HG03457 (cell line): ENCODE measurements around the gene FAM171A1.
"Not testable (repeated sequence)": the region's sequence is repeated elsewhere in the genome, so short reads cannot be mapped to it uniquely, and the experiment has no call there.

Experiments
- ATAC-seq: cut with Tn5 transposase; IDR thresholded peaks from one replicate; pipeline ENCODE4 v1.9.1; 2021; ENCODE audit warnings: moderate number of reproducible peaks; ENCODE audit not compliant: unreplicated experiment

Gene FAM171A1

DNA sequence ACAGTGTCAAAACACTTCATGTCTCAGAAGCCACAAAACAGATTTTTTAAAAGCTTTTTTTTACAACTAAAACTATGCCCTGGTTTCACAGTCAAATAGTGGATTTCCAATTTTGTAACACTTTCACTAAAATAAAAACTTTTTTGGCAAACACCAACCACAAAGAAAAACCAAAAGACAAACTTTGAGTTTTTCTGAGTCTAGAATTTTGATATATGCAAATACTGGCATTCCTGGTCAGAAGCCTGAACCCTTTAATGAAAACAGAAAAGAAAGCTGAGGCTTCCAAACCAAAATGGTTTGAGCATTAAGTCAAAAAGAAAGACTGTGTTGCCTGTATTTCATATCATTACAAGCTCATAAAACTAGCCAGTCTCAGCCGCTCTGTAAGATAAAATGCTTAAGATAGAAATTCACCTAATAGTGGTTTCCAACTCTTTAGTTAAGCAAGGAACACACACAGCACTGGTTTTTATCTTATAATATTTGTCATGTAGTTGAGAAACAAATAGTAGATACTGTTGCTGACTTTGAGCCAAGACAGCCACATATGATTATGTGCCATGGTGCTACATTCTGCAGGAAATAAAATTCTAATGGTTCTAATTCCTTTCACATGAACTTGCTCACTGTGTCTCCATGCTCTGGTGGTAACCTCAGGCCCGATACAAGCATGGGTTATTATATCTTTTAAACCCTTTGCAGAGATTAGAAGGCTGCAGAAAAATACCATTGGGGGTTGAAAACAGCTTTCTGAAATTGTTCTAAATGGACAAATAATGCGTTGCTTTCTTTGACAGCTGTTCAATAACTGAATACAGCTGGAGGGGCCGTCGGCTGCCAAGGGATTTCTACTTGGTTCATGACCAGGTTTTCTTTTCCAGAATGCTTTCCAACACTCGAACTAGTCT lies 49.4 kb downstream of the FAM171A1 start:
- ATAC-seq = no peak

GRCh38 chr10:15320522-15321203 lies 50.4 kb downstream of the FAM171A1 start:
- ATAC-seq = no peak

DNA sequence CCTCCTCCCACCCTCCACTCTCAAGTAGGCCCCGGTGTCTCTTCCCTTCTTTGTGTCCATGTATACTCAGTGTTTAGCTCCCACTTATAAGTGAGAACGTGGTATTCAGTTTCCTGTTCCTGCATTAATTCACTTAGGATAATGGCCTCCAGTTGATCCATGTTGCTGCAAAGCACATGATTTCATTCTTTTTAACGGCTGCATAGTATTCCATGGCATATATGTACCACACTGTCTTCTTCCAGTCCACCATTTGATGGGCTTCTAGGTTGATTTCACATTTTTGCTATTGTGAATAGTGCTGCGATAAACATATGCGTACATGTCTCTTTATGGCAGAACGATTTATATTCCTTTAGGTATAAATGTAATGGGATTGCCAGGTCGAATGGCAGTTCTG lies 51.0 kb downstream of the FAM171A1 start:
- ATAC-seq = no peak

- ATAC-seq = no peak
Observed at GRCh38 chr10:15316871-15317464, 54.1 kb downstream of the FAM171A1 start.

- ATAC-seq = no peak
Observed at GRCh38 chr10:15316145-15316544, 54.9 kb downstream of the FAM171A1 start.

DNA sequence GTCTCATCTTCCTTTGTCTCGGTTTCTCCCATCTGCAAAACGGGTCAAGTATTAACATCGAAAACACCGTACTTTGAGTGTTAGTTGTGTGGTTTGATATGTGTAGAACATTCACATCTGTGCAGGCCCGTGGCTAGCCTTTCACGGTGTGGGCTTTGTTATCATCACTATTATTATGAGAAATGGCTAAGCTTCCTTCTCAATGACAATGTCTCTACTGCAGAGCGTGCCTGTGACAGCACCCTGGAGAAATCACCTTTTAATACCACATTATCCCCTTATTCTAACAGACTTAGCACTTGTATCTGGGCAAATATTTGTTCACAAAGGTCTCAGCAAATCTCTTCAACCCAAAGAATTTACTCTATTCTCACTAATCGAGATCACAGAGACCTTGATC lies 55.8 kb downstream of the FAM171A1 start:
- no peak for ATAC-seq

DNA sequence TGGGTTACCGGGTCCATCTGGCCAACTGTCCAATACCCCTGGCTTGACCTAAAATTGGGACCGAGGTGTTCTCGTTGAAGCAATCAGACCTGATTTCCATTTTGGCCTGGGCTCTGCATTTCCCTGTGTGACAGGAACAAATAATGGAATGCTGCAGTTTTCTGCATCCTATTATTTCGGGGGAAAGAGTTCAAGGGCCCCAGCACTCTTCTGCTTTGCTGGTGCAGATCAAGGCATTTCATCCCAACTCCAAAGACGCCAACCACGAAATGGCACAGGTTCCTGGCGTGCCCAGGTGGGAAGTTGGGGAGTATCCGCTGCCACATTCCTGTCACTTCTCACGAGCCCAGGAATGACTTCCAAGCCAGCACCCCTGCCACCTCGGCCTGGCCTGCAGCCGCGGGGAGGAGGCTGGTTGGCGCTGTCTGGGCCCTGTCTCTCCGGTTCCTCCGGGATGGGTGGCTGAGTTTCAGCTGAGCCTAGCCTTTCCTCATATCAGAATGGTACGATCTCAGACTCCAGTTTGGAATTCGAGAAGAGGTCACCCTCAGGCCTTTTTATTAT lies 56.5 kb downstream of the FAM171A1 start:
- no peak for ATAC-seq

DNA sequence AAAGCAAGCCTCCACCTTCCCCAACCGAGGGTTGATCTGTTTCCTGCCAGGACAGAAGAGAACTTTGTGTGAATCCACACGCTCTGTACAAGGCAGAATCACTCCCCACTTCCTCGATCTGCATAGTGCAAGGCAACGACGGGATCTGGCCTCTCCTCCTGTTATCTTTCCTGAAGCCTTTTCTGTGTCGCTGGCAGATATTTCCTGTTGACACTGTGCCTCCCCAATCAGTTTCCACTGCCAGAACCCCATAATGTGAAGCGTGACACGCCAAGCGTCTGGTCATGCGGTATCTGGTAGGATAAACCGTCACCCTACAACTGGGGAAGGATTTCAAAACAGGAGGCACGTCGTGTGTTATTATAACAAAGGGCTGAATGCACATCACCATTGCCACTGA lies 57.2 kb downstream of the FAM171A1 start:
- ATAC-seq = no peak

GRCh38 chr10:15313047-15313446 lies 58.0 kb downstream of the FAM171A1 start:
- ATAC-seq = no peak

DNA sequence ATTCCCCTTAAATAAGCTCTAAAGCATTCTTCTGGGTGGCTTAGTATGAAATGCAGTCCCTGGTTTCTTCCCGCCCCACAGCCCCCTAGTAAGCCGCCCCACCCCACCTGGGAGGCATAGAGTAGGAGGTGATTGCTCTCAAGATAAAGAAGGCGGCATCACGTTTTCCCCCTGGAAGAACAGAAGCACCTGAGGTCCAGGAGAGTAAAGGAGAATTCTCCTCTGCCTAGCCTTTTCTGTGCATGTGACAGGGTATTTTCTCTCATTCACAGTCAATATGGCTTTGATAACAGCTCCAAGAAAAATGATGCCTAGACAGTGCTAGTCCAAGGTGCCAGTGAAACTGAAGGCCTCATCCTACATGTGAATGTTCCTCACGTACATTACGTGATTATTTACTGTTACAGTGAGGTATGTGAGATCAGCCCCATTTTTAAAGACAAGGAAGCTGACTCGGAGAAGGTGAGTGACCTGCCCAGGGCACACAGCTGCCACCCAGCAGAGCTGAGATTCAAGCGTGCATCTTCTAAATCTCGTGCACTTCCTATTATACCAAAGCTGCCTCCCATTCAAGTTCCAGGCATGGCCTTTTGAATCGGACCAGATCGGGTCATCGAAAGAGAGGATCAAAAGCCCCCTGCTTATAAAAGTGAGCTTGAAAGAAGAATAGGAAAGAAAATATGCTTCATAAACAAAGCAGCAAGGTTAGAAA lies 59.4 kb downstream of the FAM171A1 start:
- no peak for ATAC-seq

DNA sequence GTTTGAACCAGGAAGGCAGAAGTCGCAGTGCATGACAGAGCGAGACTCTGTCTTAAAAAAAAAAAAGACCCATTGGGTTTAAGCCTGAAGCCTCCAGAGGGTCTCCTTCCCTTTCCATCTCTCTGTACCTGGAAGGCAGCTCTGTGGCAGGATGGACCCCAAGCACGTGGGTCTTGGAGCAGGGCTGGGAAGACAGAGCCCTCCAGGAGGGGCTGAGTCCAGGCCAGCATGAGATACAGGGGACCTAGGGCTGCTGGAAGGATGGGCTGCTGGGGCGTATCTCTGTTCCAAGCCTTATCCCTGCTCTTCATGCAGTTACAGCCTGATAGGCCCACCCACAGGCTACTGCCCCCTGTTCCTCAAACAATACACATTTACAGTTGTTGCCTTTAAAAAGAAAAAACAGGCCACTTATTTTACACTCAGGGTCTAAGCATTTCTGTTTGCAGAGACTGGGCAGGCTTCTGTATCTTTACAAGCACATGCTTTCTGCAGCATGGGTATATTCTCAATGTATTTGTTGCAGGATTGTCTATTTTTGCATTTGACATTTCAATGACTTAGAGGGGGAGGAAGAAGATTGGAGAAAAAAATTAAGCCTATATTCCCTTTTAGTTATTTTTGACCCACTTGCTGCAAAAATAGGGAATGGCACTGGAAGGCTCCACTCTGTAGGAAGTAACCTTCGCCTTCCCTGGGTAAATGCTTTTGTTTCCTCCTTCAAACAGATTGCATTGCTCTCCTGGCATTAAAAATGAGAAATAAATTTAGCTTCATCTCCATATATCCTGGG lies 60.1 kb downstream of the FAM171A1 start:
- ATAC-seq = no peak

GRCh38 chr10:15309221-15309620 lies 61.9 kb downstream of the FAM171A1 start:
- no peak for ATAC-seq

- no peak for ATAC-seq
Observed at GRCh38 chr10:15306735-15307280, 64.3 kb downstream of the FAM171A1 start.

- no peak for ATAC-seq
Observed at GRCh38 chr10:15305634-15306033, 65.5 kb downstream of the FAM171A1 start.

DNA sequence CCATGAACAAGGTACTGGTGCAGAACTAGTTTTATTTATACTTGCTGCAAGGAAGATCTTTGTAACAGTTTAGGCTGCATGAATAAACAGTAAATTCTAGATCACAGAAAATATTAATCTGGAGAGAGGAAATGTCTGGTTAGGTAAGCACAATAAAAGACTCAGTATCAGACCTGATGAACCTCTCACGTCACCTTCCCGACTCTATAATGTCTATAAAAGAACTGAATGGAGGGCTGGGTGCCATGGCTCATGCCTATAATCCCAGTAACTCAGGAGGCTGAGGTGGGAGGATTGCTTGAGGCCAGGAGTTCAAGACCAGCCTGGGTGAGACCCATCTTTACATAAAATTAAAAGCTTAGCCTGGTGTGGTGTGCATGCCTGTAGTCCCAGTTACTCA lies 65.9 kb downstream of the FAM171A1 start:
- ATAC-seq = no peak

DNA sequence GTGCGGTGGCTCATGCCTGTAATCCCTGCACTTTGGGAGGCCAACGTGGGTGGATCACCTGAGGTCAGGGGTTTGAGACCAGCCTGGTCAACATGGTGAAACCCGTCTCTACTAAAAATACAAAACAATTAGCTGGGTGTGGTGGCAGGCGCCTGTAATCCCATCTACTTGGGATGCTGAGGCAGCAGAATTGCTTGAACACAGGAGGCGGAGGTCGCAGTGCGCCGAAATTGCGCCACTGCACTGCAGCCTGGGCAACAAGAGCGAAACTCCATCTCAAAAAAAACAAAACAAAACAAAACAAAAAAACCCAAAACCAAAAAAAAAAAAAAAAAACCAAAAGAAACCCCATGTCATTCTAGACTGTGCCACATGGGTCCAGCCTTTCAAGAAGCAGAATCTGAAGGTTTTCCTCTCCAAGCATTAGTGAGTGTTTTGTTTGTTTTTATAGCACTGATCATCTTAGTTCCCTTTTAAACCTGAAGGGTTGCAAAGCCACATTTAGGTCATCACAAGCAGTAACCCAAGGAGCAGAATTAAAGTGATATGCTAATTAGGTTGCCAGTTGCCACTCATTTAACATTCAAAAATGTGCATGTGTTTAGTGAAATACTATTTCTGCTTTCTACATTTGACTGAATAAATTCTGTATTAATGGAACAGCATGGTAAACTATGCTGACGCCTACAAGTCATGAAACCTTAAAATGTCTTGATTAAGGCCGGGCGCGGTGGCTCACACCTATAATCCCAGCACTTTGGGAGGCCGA lies 68.7 kb downstream of the FAM171A1 start:
- ATAC-seq = not testable (repeated sequence)

DNA sequence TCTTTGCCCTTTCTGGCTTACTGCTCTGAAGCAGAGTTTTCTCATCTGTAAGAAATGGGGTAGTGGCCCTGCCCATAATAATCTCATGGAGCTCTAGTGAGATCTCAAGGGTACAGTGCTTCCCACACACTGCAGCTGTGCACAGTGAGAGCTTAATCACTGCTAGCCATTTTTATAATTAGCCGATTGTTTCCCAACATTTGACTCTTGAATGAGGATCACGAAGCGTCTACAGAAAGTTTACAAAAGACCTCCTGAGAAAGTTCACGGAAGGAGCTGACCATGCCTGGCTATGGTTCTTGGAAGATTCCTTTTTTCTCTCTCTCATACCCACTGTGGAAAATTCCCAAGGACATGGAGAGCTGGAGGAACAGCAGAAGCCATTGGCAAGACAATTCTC lies 70.4 kb downstream of the FAM171A1 start:
- ATAC-seq = no peak

- no peak for ATAC-seq
Observed at GRCh38 chr10:15300145-15300544, 70.9 kb downstream of the FAM171A1 start.

DNA sequence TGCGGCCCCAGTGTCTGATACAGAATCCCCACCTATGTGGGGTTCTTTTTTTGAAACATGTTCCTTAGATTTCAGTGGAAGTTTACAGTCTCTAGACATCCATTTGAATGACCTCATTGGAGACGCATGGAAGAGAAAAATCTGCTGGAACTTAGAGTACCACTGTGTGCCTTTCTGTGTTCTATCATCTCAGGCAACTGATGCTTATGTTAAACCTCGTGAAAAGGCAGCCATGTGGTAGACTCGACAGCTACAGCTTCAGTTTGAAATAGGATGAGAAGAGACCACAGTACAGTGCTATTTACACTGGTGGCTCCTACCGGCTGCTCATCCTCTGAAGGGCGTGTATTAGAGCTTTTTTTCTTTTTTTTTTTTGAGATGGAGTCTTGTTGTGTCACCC lies 74.4 kb downstream of the FAM171A1 start:
- ATAC-seq = no peak
